GM20000 (cell line): Measurements from ENCODE around the gene GRAMD1A.
"Not testable (repeated sequence)": the region's sequence is repeated elsewhere in the genome, so short reads cannot be mapped to it uniquely, and the experiment has no call there.

Experiments used
- DNase-seq: peaks from one replicate; pipeline ENCODE4 v3.0.0; 2012; ENCODE audit warnings: low spot score
- CTCF ChIP-seq: IDR thresholded peaks from 2 replicates; pipeline ENCODE4 v1.5.1; 2012; ENCODE audit warnings: mild to moderate bottlenecking, control low read depth; ENCODE audit errors: extremely low read depth, missing control alignments

GRAMD1A gene

GRCh38 chr19:34984287-34984686, 15.8 kb upstream of the GRAMD1A start:
- DNase-seq: no peak
- no peak for TF ChIP-seq CTCF

- DNase-seq: no peak
- TF ChIP-seq CTCF: no peak
Measured at GRCh38 chr19:34985249-34986022, 14.7 kb upstream of the GRAMD1A start.

- no peak for DNase-seq
- TF ChIP-seq CTCF: no peak
Measured at GRCh38 chr19:34988119-34988518, 12.0 kb upstream of the GRAMD1A start.

- no peak for DNase-seq
- TF ChIP-seq CTCF: no peak
Measured at GRCh38 chr19:34989298-34989697, 10.8 kb upstream of the GRAMD1A start.

GRCh38 chr19:34990578-34991192, 9.4 kb upstream of the GRAMD1A start:
- no peak for DNase-seq

GRCh38 chr19:34991542-34992333, 8.4 kb upstream of the GRAMD1A start:
- no peak for TF ChIP-seq CTCF
- DNase-seq: no peak

More at GRCh38 chr19:34990578-34991192, 9.4 kb upstream of the GRAMD1A start:
- TF ChIP-seq CTCF: no peak

GRCh38 chr19:34992582-34992981, 7.5 kb upstream of the GRAMD1A start:
- not testable (repeated sequence) for DNase-seq
